T47D (cell line): ENCODE measurements around the gene KRT38.

Source experiments
- DNase-seq, 2 experiments: peaks; one replicate each; pipeline versions ENCODE4 v3.0.0 to v3.0.0-alpha.2; 2011 to 2012; ENCODE audit warnings: low read depth in 1 of 2, low spot score in 1 of 2
- JUND ChIP-seq: IDR thresholded peaks from 2 replicates; pipeline ENCODE4 v1.6.1; 2012; ENCODE audit warnings: low read depth
- in situ Hi-C: cut with HindIII; loops from 2 replicates; pipeline ENCODE4 v1.10.0; 2016; ENCODE audit warnings: low sequenced_read_pairs, low pct_unique_long_range_greater_than_20kb

The KRT38 gene

GRCh38 chr17:41440531-41441033 lies at the start of gene KRT38:
KRT38 (minus strand) TSS chr17:41440983; CDS start chr17:41440921, 62 bp downstream.
- in situ Hi-C loops: no loop called here
- DNase-seq: no peak
- no peak for TF ChIP-seq JUND

- TF ChIP-seq JUND: no peak
- DNase-seq: no peak
- in situ Hi-C loops: no loop called here
These were observed 48.7 kb upstream of the KRT38 start, which contains the start of gene KRT36 for GRCh38 chr17:41489531-41489930. KRT36 (minus strand) TSS chr17:41489910; CDS start chr17:41489864, 46 bp downstream.

GRCh38 chr17:41486809-41487530 lies 46.2 kb upstream of the KRT38 start:
- no peak for DNase-seq
- in situ Hi-C loops: no loop called here

GRCh38 chr17:41486316-41486715 lies 45.5 kb upstream of the KRT38 start:
- no peak for DNase-seq
- TF ChIP-seq JUND: no peak
- in situ Hi-C loops: no loop called here

More at GRCh38 chr17:41486809-41487530, 46.2 kb upstream of the KRT38 start:
- no peak for TF ChIP-seq JUND

GRCh38 chr17:41484920-41485904 lies 44.4 kb upstream of the KRT38 start:
- in situ Hi-C loops: no loop called here
- no peak for DNase-seq
- TF ChIP-seq JUND: no peak

GRCh38 chr17:41483991-41484826 lies 43.4 kb upstream of the KRT38 start:
- TF ChIP-seq JUND: no peak
- in situ Hi-C loops: no loop called here
- no peak for DNase-seq

- DNase-seq: no peak
- no peak for TF ChIP-seq JUND
- in situ Hi-C loops: no loop called here
These were observed 42.7 kb upstream of the KRT38 start for GRCh38 chr17:41483531-41483930.

- no peak for DNase-seq
- TF ChIP-seq JUND: no peak
- in situ Hi-C loops: no loop called here
These were observed 40.3 kb upstream of the KRT38 start, which contains the start of gene KRT35 for GRCh38 chr17:41481036-41481435. KRT35 (minus strand) TSS chr17:41481151; CDS start chr17:41481097, 54 bp downstream.

- in situ Hi-C loops: no loop called here
- DNase-seq: no peak
- no peak for TF ChIP-seq JUND
These were observed 39.8 kb upstream of the KRT38 start for GRCh38 chr17:41480581-41480980.

- TF ChIP-seq JUND: no peak
- DNase-seq: no peak
- in situ Hi-C loops: no loop called here
These were observed 39.4 kb upstream of the KRT38 start for GRCh38 chr17:41480136-41480535.

GRCh38 chr17:41478237-41478636 lies 37.5 kb upstream of the KRT38 start:
- DNase-seq: peak in 1 of 2 experiments; percentile 37
- no peak for TF ChIP-seq JUND
- in situ Hi-C loops: no loop called here
